ENCODE results near the gene RBM43.

The RBM43 gene

DNA sequence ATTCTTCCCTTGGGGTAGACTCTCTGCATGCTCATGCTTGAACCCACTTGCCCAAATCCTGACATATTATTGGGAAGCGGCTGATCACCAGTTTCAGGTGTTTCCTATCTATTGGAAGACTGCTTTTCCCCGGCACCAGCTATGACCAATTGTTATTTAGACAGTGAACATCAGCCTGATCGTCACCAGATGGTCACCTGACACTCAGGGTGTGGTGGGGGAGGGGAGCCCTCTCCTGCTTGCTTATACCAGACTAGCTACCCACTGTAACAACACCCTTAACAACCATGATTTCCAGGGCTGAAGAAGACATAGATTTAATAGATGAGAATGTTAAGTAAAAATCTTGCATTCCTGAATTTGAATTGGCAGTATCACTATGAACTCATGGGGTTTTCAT, 44.3 kb downstream of the RBM43 start:
- no peak for DNase-seq

GRCh38 chr2:151207100-151207499, 54.6 kb downstream of the RBM43 start:
- DNase-seq = no peak

DNA sequence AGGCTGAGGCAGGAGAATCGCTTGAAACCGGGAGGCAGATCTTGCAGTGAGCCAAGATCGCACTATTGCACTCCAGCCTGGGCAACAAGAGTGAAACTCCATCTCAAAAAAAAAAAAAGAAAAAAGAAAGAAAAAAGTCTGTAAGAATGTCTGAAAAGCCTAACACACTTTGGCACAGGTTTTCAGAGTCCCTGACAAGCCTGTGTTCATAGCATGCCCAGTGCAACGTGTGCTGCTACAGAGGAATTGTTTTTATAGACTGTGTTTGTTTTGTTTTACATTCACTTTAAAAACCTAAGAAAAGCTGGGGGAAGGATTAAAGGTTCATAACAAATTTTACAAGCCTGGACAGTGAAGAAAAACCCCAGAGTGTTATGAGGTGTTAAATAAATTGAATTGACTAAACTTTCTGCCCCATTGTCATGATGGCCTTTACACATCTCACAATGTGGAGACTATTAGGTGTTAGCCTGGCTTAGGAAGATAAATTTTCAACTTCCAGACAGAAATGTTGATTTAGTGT, 55.2 kb downstream of the RBM43 start:
- DNase-seq = no peak

- no peak for DNase-seq
Measured at GRCh38 chr2:151205571-151205970, 56.1 kb downstream of the RBM43 start.

DNA sequence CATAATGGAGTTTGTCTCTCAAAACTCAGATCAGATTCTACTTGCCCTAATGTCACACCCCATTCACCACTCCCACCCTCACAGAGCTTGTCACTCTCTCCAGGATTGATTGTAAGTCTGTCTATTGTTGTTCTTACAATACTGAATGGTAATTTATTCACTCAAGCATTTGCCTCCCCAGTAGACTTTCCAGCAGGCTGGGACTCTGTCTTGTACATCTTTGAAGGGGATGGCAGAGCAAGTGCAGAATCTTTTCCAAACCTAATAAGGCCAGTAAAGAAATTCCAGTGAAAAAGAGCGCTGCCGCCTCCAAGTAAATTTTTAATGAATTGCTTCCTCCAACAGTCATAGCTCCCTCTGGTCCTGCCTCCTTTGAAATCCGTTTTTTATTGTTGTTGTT, 56.9 kb downstream of the RBM43 start:
- no peak for DNase-seq

GRCh38 chr2:151200844-151201243, 60.8 kb downstream of the RBM43 start:
- DNase-seq = no peak

DNA sequence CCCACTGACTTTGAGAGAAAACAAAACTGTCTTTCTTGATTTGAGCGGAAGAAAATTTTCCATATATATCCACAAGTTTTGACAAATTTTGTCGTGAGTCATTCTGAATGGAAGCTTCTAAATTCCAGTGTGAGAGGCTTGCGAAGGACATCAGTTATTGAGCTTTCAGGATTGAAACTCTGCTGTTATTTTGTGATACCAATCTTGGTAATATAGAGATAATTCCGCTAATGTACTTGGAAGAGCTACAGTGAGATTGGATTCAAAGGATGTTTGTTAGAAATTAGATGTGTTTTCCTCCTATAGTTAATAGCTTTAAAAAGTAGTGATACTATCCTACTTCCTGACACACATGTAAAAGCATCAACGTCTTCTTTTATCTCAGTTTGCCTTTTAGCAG, 61.4 kb downstream of the RBM43 start:
- DNase-seq = no peak

- DNase-seq = no peak
Measured at GRCh38 chr2:151198645-151199044, 63.0 kb downstream of the RBM43 start.
